Measurements from ENCODE around the gene PIK3CB.
"Not testable (repeated sequence)": the region's sequence is repeated elsewhere in the genome, so short reads cannot be mapped to it uniquely, and the experiment has no call there.

PIK3CB gene

GRCh38 chr3:138608322-138609135 is 226.2 kb downstream of the PIK3CB start, which contains the start of gene FAIM:
TSS of gene FAIM (plus strand) at chr3:138608771. CDS start at chr3:138619727, 10,956 bp downstream.
- peak; percentile 35 for DNase-seq (ENCODE audit: low read depth)

- DNase-seq (ENCODE audit: low read depth) = not testable (repeated sequence)
These were observed 230.6 kb downstream of the PIK3CB start for GRCh38 chr3:138604106-138604595.
